B cell (primary cell): ENCODE results near the gene RORB. TPM values are rescaled to one million over a fixed set of nuclear protein-coding genes. Genes with fewer than 3 reads are reported as not detected.

Source experiments
- ATAC-seq: fragments of 200-7000 bp; cut with Tn5 transposase; one replicate; pipeline ENCODE4 v1.10.0; 2021; ENCODE audit warnings: low read depth, mild to moderate bottlenecking, moderate number of reproducible peaks, moderate library complexity
- CTCF ChIA-PET: fragments of 350-600 bp; sonication (Branson Sonifier 250); formaldehyde crosslinking; loops from one replicate; lab custom pipeline; 2021; ENCODE audit warnings: antibody characterized with exemption, inconsistent platforms; lab: Charles Lee
- POLR2A ChIA-PET: fragments of 350-600 bp; sonication (Branson Sonifier 250); formaldehyde crosslinking; loops from one replicate; lab custom pipeline; 2021; ENCODE audit warnings: antibody characterized with exemption; lab: Charles Lee
- DNase-seq: peaks from one replicate; pipeline ENCODE4 v3.0.0; 2013
- H2AFZ ChIP-seq: 2 replicates; pipeline ENCODE4 v1.6.1; 2012; ENCODE audit warnings: mild to moderate bottlenecking, low read depth, low read length; ENCODE audit not compliant: insufficient read depth, poor library complexity, severe bottlenecking
- H3K27ac ChIP-seq, 2 donors: 1 replicate in 1 of 2; 2 replicates in 1 of 2; pipeline ENCODE4 v1.5.1; 2012 to 2013; ENCODE audit warnings: low read length in 2 of 2, mild to moderate bottlenecking in 2 of 2, moderate library complexity in 1 of 2
- H3K27me3 ChIP-seq, 4 experiments: fragments of 200-600 bp in 1 of 4; sonication (generic) in 1 of 4; replicated peaks in 1 of 4; 1 replicate in 2 of 4; 2 replicates in 2 of 4; pipeline versions ENCODE4 v1.6.1 to v1.7.0; 2013 to 2016; ENCODE audit warnings: low read length in 3 of 4, mild to moderate bottlenecking in 2 of 4, mixed read lengths in 1 of 4, moderate library complexity in 1 of 4; ENCODE audit not compliant: insufficient read depth in 4 of 4, control insufficient read depth in 3 of 4; ENCODE audit errors: control extremely low read depth in 1 of 4
- H3K36me3 ChIP-seq, 2 experiments: replicated peaks in 1 of 2; 1 replicate in 1 of 2; 2 replicates in 1 of 2; pipeline versions ENCODE4 v1.6.1 to v1.7.1; 2013; ENCODE audit warnings: low read length in 1 of 2; ENCODE audit not compliant: insufficient read depth in 2 of 2, control insufficient read depth in 1 of 2; ENCODE audit errors: control extremely low read depth in 1 of 2, extremely low read depth in 1 of 2
- H3K4me1 ChIP-seq, 2 donors: fragments of 200-600 bp in 1 of 2; sonication (generic) in 1 of 2; 1 replicate in 1 of 2; 2 replicates in 1 of 2; pipeline versions ENCODE4 v1.5.1 to v1.6.1; 2013 to 2017; ENCODE audit warnings: low read length in 2 of 2; ENCODE audit not compliant: control insufficient read depth in 2 of 2, insufficient read depth in 2 of 2
- H3K4me2 ChIP-seq: replicated peaks from 2 replicates; pipeline ENCODE3; 2012; ENCODE audit warnings: mild to moderate bottlenecking, low read depth, low read length; ENCODE audit not compliant: poor library complexity, severe bottlenecking
- H3K4me3 ChIP-seq, 5 experiments: fragments of 200-600 bp in 1 of 5; sonication (generic) in 1 of 5; 1 replicate in 3 of 5; 2 replicates in 2 of 5; pipeline versions ENCODE4 v1.5.1 to v1.7.0; 2011 to 2016; ENCODE audit warnings: low read length in 4 of 5, mild to moderate bottlenecking in 4 of 5, low read depth in 2 of 5, control low read depth in 1 of 5, moderate library complexity in 1 of 5; ENCODE audit not compliant: insufficient read depth in 1 of 5; ENCODE audit errors: control extremely low read depth in 1 of 5, extremely low read depth in 1 of 5
- H3K79me2 ChIP-seq: fragments of 200-600 bp; sonication (generic); one replicate; pipeline ENCODE4 v1.6.0; 2016; ENCODE audit warnings: low read length; ENCODE audit not compliant: control insufficient read depth, insufficient read depth
- H3K9ac ChIP-seq: fragments of 200-600 bp; sonication (generic); 2 replicates; pipeline ENCODE4 v1.6.1; 2017; ENCODE audit warnings: mild to moderate bottlenecking, low read length, moderate library complexity
- H3K9me3 ChIP-seq, 3 donors: one replicate each; pipeline versions ENCODE4 v1.6.1 to v1.7.1; 2013; ENCODE audit warnings: low read length in 2 of 3; ENCODE audit not compliant: control insufficient read depth in 2 of 3, insufficient read depth in 1 of 3; ENCODE audit errors: control extremely low read depth in 1 of 3
- H4K20me1 ChIP-seq: 2 replicates; pipeline ENCODE4 v1.6.0; 2012; ENCODE audit warnings: mild to moderate bottlenecking, low read length; ENCODE audit not compliant: insufficient read depth, control insufficient read depth, poor library complexity, severe bottlenecking
- H3K27ac Mint-ChIP-seq: one replicate; pipeline ENCODE4 v1.8.0; 2021; ENCODE audit warnings: mixed read lengths
- H3K27me3 Mint-ChIP-seq: one replicate; pipeline ENCODE4 v1.8.0; 2021; ENCODE audit warnings: mixed read lengths
- H3K4me1 Mint-ChIP-seq: one replicate; pipeline ENCODE4 v1.8.0; 2021; ENCODE audit warnings: mixed read lengths
- H3K4me3 Mint-ChIP-seq: one replicate; pipeline ENCODE4 v1.8.0; 2021; ENCODE audit warnings: mixed read lengths
- H3K9me3 Mint-ChIP-seq: one replicate; pipeline ENCODE4 v1.8.0; 2022; ENCODE audit warnings: mixed read lengths; ENCODE audit not compliant: insufficient read depth
- CTCF ChIP-seq: fragments of 200-600 bp; IDR thresholded peaks from one replicate; pipeline ENCODE4 v1.8.0; 2022; ENCODE audit warnings: antibody characterized with exemption, mild to moderate bottlenecking
- EZH2 ChIP-seq: IDR thresholded peaks from 2 replicates; pipeline ENCODE4 v1.6.1; 2012; ENCODE audit warnings: borderline replicate concordance, low read depth, mild to moderate bottlenecking, moderate library complexity, low read length; ENCODE audit not compliant: insufficient read depth, poor library complexity, severe bottlenecking
- WGBS: methylation state at CpG from one replicate; pipeline ENCODE4 v1.1.5; 2013; ENCODE audit warnings: missing lambda C conversion rate; ENCODE audit not compliant: insufficient coverage; 5-methylcytosine and 5-hydroxymethylcytosine counted together
- intact Hi-C: fragments of 100-400 bp; cut with micrococcal nuclease; formaldehyde crosslinking; loops from one replicate; pipeline ENCODE4 v1.10.0; 2022
- polyA plus RNA-seq: library from polyadenylated mRNA; depleted of rRNA; stranded (reverse); fragments of >200 nt; gene quantifications from 2 replicates; pipeline ENCODE4 v1.2.3, GENCODE V29; 2012
- total RNA-seq, 2 donors: library from RNA; stranded (reverse); fragments of 120-200 nt in 1 of 2; gene quantifications; 1 replicate in 1 of 2; 2 replicates in 1 of 2; pipeline versions ENCODE4 v1.2.3 to v1.2.4, GENCODE V29; 2013 to 2022

Gene RORB
- total and polyA plus RNA-seq, 2 donors (not counting 1 experiment from before 2014, with no cell fraction given), result 0.01 TPM; not detected in 1

GRCh38 chr9:74543145-74543544 lies 46.0 kb downstream of the RORB start:
- Mint-ChIP-seq H3K9me3 (no peaks in the 10 kb centered on the region), H3K4me1 (no peaks in the 10 kb centered on the region), H3K27me3 (peaks cover 3% of the 10 kb centered on the region), H3K4me3 (no peak overlapping the region), H3K27ac (no peak overlapping the region)
- H2AFZ ChIP-seq, result no peak overlapping the region
- no peaks in the 10 kb centered on the region for H3K27me3 ChIP-seq
- intact Hi-C loops, result no loop called here
- TF ChIP-seq EZH2 (no peak), CTCF (no peak)
- CTCF ChIA-PET, result no interaction called here
- WGBS, result 10% methylated on average over 2 of the region's 3 CpGs
- H3K79me2 ChIP-seq, result no peaks in the 10 kb centered on the region
- H3K4me3 ChIP-seq, result no peak overlapping the region
- no peak overlapping the region for H3K27ac ChIP-seq
- no peaks in the 10 kb centered on the region for H3K9me3 ChIP-seq
- no peaks in the 10 kb centered on the region for H3K36me3 ChIP-seq
- no peak for DNase-seq
- POLR2A ChIA-PET, result no interaction called here
- no peak overlapping the region for H3K4me2 ChIP-seq
- no peak overlapping the region for H3K9ac ChIP-seq
- no peak for ATAC-seq
- H3K4me1 ChIP-seq, result no peaks in the 10 kb centered on the region
- H4K20me1 ChIP-seq, result no peaks in the 10 kb centered on the region

GRCh38 chr9:74551266-74551665 lies 54.1 kb downstream of the RORB start:
- Mint-ChIP-seq H3K9me3 (no peaks in the 10 kb centered on the region), H3K27me3 (peaks cover 3% of the 10 kb centered on the region), H3K4me1 (no peaks in the 10 kb centered on the region), H3K27ac (no peak overlapping the region), H3K4me3 (no peak overlapping the region)
- ATAC-seq (no peak), DNase-seq (no peak)
- no peak overlapping the region for H2AFZ ChIP-seq
- H3K9ac ChIP-seq, result no peak overlapping the region
- no peaks in the 10 kb centered on the region for H3K79me2 ChIP-seq
- H3K27ac ChIP-seq, result no peak overlapping the region
- no peaks in the 10 kb centered on the region for H3K9me3 ChIP-seq
- H3K36me3 ChIP-seq, result no peaks in the 10 kb centered on the region
- H4K20me1 ChIP-seq, result no peaks in the 10 kb centered on the region
- ChIA-PET CTCF (no interaction called here), POLR2A (no interaction called here)
- no peak for TF ChIP-seq EZH2
- TF ChIP-seq CTCF, result no peak
- H3K4me3 ChIP-seq, result no peak overlapping the region
- intact Hi-C loops, result no loop called here
- H3K27me3 ChIP-seq, result no peaks in the 10 kb centered on the region
- WGBS, result no CpG with 5 or more reads among the region's 5 CpGs
- H3K4me2 ChIP-seq, result no peak overlapping the region
- H3K4me1 ChIP-seq, result no peaks in the 10 kb centered on the region
